ENCODE measurements around the gene PGM5. TPM values are rescaled to one million over a fixed set of nuclear protein-coding genes. Genes with fewer than 3 reads are reported as not detected.
"Not testable (repeated sequence)": the region's sequence is repeated elsewhere in the genome, so short reads cannot be mapped to it uniquely, and the experiment has no call there.

Gene PGM5
- polyA plus RNA-seq, 1 donor (not counting 4 experiments of a cell fraction or from before 2014, with no cell fraction given) = 0.18 TPM

- H3K9me3 ChIP-seq (ENCODE audit: control insufficient read depth, low read depth, low read length); H2AFZ ChIP-seq (ENCODE audit: control insufficient read depth, low read length); H3K27me3 ChIP-seq (ENCODE audit: control insufficient read depth, extremely low read depth, insufficient read depth, low read length); H3K79me2 ChIP-seq (ENCODE audit: control insufficient read depth, insufficient read depth, low read length); H3K4me2 ChIP-seq (ENCODE audit: control insufficient read depth, extremely low read depth, insufficient read depth, low read depth, low read length); dilution Hi-C loops (cut with MboI; ENCODE audit: extremely low pct_ligation_motif_present, low sequenced_read_pairs); H3K27ac ChIP-seq (ENCODE audit: control insufficient read depth, insufficient read depth, low read length); H3K9ac ChIP-seq (ENCODE audit: control insufficient read depth, extremely low read depth, insufficient read depth, low read length); H3K36me3 ChIP-seq (ENCODE audit: control insufficient read depth in 2 of 2, extremely low read depth in 1 of 2, insufficient read depth in 2 of 2, low read length in 2 of 2); H3K9me1 ChIP-seq (ENCODE audit: control insufficient read depth, extremely low read depth, insufficient read depth, low read length); FAIRE-seq; DNase-seq (ENCODE audit: low read depth, low spot score); H4K20me1 ChIP-seq (ENCODE audit: control insufficient read depth, extremely low read depth, insufficient read depth, low read length); H3K4me3 ChIP-seq (ENCODE audit: control insufficient read depth in 2 of 3, extremely low read depth in 1 of 3, insufficient read depth in 2 of 3, low read depth in 1 of 3, low read length in 3 of 3); H3K4me1 ChIP-seq (ENCODE audit: control insufficient read depth, extremely low read depth, insufficient read depth, low read length): not testable (repeated sequence)
Measured at GRCh38 chr9:68318209-68318608, 38.2 kb upstream of the PGM5 start.

DNA sequence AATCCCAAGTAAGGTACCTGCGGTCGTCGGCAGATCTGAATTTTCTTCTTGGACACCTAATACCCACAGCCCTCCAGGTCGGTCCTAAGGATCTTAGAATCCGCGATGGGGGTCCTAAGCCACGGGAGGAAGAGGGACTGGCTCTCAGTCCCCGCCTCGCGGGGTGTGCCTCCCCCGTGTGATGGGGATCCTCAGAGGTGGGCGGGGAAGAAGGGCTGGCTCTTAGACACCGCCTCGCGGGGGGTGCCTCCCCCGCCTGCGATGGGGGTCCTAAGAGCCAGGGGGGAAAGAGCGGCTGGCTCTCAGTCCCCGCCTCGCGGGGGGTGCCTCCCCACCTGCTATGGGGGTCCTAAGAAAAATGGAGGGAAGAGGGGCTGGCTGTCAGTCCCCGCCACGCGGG is 32.7 kb upstream of the PGM5 start:
- H3K9me3 ChIP-seq (ENCODE audit: control insufficient read depth, low read depth, low read length); dilution Hi-C loops (cut with MboI; ENCODE audit: extremely low pct_ligation_motif_present, low sequenced_read_pairs); H3K4me3 ChIP-seq (ENCODE audit: control insufficient read depth in 2 of 3, extremely low read depth in 1 of 3, insufficient read depth in 2 of 3, low read depth in 1 of 3, low read length in 3 of 3); FAIRE-seq; H3K79me2 ChIP-seq (ENCODE audit: control insufficient read depth, insufficient read depth, low read length); H3K4me2 ChIP-seq (ENCODE audit: control insufficient read depth, extremely low read depth, insufficient read depth, low read depth, low read length); H3K27me3 ChIP-seq (ENCODE audit: control insufficient read depth, extremely low read depth, insufficient read depth, low read length); DNase-seq (ENCODE audit: low read depth, low spot score); H4K20me1 ChIP-seq (ENCODE audit: control insufficient read depth, extremely low read depth, insufficient read depth, low read length); H3K9ac ChIP-seq (ENCODE audit: control insufficient read depth, extremely low read depth, insufficient read depth, low read length); H3K9me1 ChIP-seq (ENCODE audit: control insufficient read depth, extremely low read depth, insufficient read depth, low read length); H3K4me1 ChIP-seq (ENCODE audit: control insufficient read depth, extremely low read depth, insufficient read depth, low read length); H3K36me3 ChIP-seq (ENCODE audit: control insufficient read depth in 2 of 2, extremely low read depth in 1 of 2, insufficient read depth in 2 of 2, low read length in 2 of 2); H3K27ac ChIP-seq (ENCODE audit: control insufficient read depth, insufficient read depth, low read length); H2AFZ ChIP-seq (ENCODE audit: control insufficient read depth, low read length): not testable (repeated sequence)

DNA sequence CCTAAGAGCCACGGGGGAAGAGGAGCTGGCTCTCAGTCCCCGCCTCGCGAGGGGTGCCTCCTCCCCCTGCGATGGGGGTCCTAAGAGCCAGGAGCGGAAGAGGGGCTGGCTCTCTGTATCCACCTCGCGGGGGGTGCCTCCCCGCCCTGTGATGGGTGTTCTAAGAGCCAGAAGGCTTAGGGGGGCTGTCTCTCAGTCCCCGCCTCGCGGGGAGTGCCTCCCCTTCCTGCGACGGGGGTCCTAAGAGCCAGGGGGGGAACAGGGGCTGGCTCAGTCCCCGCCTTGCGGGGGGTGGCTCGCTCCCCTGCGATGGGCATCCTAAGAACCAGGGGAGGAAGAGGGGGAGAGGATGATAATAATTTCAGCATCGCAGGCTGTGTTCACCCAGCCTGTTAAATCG is 31.9 kb upstream of the PGM5 start:
- H3K27ac ChIP-seq (ENCODE audit: control insufficient read depth, insufficient read depth, low read length); H3K36me3 ChIP-seq (ENCODE audit: control insufficient read depth in 2 of 2, extremely low read depth in 1 of 2, insufficient read depth in 2 of 2, low read length in 2 of 2); DNase-seq (ENCODE audit: low read depth, low spot score); H2AFZ ChIP-seq (ENCODE audit: control insufficient read depth, low read length); H3K4me2 ChIP-seq (ENCODE audit: control insufficient read depth, extremely low read depth, insufficient read depth, low read depth, low read length); H3K4me1 ChIP-seq (ENCODE audit: control insufficient read depth, extremely low read depth, insufficient read depth, low read length); H3K27me3 ChIP-seq (ENCODE audit: control insufficient read depth, extremely low read depth, insufficient read depth, low read length); H3K9ac ChIP-seq (ENCODE audit: control insufficient read depth, extremely low read depth, insufficient read depth, low read length); dilution Hi-C loops (cut with MboI; ENCODE audit: extremely low pct_ligation_motif_present, low sequenced_read_pairs); H3K9me3 ChIP-seq (ENCODE audit: control insufficient read depth, low read depth, low read length); FAIRE-seq; H4K20me1 ChIP-seq (ENCODE audit: control insufficient read depth, extremely low read depth, insufficient read depth, low read length); H3K4me3 ChIP-seq (ENCODE audit: control insufficient read depth in 2 of 3, extremely low read depth in 1 of 3, insufficient read depth in 2 of 3, low read depth in 1 of 3, low read length in 3 of 3); H3K9me1 ChIP-seq (ENCODE audit: control insufficient read depth, extremely low read depth, insufficient read depth, low read length); H3K79me2 ChIP-seq (ENCODE audit: control insufficient read depth, insufficient read depth, low read length): not testable (repeated sequence)

- H3K27me3 ChIP-seq (ENCODE audit: control insufficient read depth, extremely low read depth, insufficient read depth, low read length); H3K9ac ChIP-seq (ENCODE audit: control insufficient read depth, extremely low read depth, insufficient read depth, low read length); H3K36me3 ChIP-seq (ENCODE audit: control insufficient read depth in 2 of 2, extremely low read depth in 1 of 2, insufficient read depth in 2 of 2, low read length in 2 of 2); H3K4me3 ChIP-seq (ENCODE audit: control insufficient read depth in 2 of 3, extremely low read depth in 1 of 3, insufficient read depth in 2 of 3, low read depth in 1 of 3, low read length in 3 of 3); H4K20me1 ChIP-seq (ENCODE audit: control insufficient read depth, extremely low read depth, insufficient read depth, low read length); dilution Hi-C loops (cut with MboI; ENCODE audit: extremely low pct_ligation_motif_present, low sequenced_read_pairs); H3K9me1 ChIP-seq (ENCODE audit: control insufficient read depth, extremely low read depth, insufficient read depth, low read length); H2AFZ ChIP-seq (ENCODE audit: control insufficient read depth, low read length); H3K27ac ChIP-seq (ENCODE audit: control insufficient read depth, insufficient read depth, low read length); DNase-seq (ENCODE audit: low read depth, low spot score); H3K4me2 ChIP-seq (ENCODE audit: control insufficient read depth, extremely low read depth, insufficient read depth, low read depth, low read length); H3K79me2 ChIP-seq (ENCODE audit: control insufficient read depth, insufficient read depth, low read length); H3K9me3 ChIP-seq (ENCODE audit: control insufficient read depth, low read depth, low read length); H3K4me1 ChIP-seq (ENCODE audit: control insufficient read depth, extremely low read depth, insufficient read depth, low read length); FAIRE-seq: not testable (repeated sequence)
Measured at GRCh38 chr9:68329106-68329505, 27.3 kb upstream of the PGM5 start.

GRCh38 chr9:68330531-68331173 is 25.8 kb upstream of the PGM5 start:
- H3K9me1 ChIP-seq (ENCODE audit: control insufficient read depth, extremely low read depth, insufficient read depth, low read length); dilution Hi-C loops (cut with MboI; ENCODE audit: extremely low pct_ligation_motif_present, low sequenced_read_pairs); H4K20me1 ChIP-seq (ENCODE audit: control insufficient read depth, extremely low read depth, insufficient read depth, low read length); H3K27me3 ChIP-seq (ENCODE audit: control insufficient read depth, extremely low read depth, insufficient read depth, low read length); FAIRE-seq; H3K79me2 ChIP-seq (ENCODE audit: control insufficient read depth, insufficient read depth, low read length); H3K27ac ChIP-seq (ENCODE audit: control insufficient read depth, insufficient read depth, low read length); H3K36me3 ChIP-seq (ENCODE audit: control insufficient read depth in 2 of 2, extremely low read depth in 1 of 2, insufficient read depth in 2 of 2, low read length in 2 of 2); H2AFZ ChIP-seq (ENCODE audit: control insufficient read depth, low read length); H3K4me1 ChIP-seq (ENCODE audit: control insufficient read depth, extremely low read depth, insufficient read depth, low read length); H3K4me2 ChIP-seq (ENCODE audit: control insufficient read depth, extremely low read depth, insufficient read depth, low read depth, low read length); DNase-seq (ENCODE audit: low read depth, low spot score); H3K9me3 ChIP-seq (ENCODE audit: control insufficient read depth, low read depth, low read length); H3K9ac ChIP-seq (ENCODE audit: control insufficient read depth, extremely low read depth, insufficient read depth, low read length); H3K4me3 ChIP-seq (ENCODE audit: control insufficient read depth in 2 of 3, extremely low read depth in 1 of 3, insufficient read depth in 2 of 3, low read depth in 1 of 3, low read length in 3 of 3): not testable (repeated sequence)

Measured in keratinocyte (primary cell).